Measurements from ENCODE around the gene SUCO.

- TF ChIP-seq CTCF (IDR thresholded peaks at IDR 0.05) (no peak), POLR2A (IDR thresholded peaks at IDR 0.05) (no peak), POLR2AphosphoS5 (IDR thresholded peaks at IDR 0.05) (no peak), EP300 (IDR thresholded peaks at IDR 0.05) (no peak)
Measured at GRCh38 chr1:172510479-172510878, 22.5 kb upstream of the SUCO start.
